Neuronal stem cell (in vitro differentiated cells): ENCODE measurements around the gene MTR.

Experiments
- DNase-seq: peaks from one replicate; pipeline ENCODE4 v3.0.0-alpha.2; 2013; ENCODE audit warnings: low spot score
- H2AFZ ChIP-seq: one replicate; pipeline ENCODE4 v1.6.1; 2013; ENCODE audit warnings: mild to moderate bottlenecking, low read length, inconsistent platforms
- H2AK5ac ChIP-seq: 2 replicates; pipeline ENCODE4 v1.6.1; 2013; ENCODE audit warnings: low read depth, mild to moderate bottlenecking, inconsistent platforms, low read length, moderate library complexity, mixed read lengths
- H2BK120ac ChIP-seq: 2 replicates; pipeline ENCODE4 v1.6.1; 2013; ENCODE audit warnings: low read depth, mild to moderate bottlenecking, inconsistent platforms, low read length, moderate library complexity, mixed read lengths
- H2BK12ac ChIP-seq: one replicate; pipeline ENCODE4 v1.6.1; 2013; ENCODE audit warnings: low read length, inconsistent platforms
- H2BK15ac ChIP-seq: 2 replicates; pipeline ENCODE4 v1.6.1; 2013; ENCODE audit warnings: mild to moderate bottlenecking, low read length, inconsistent platforms, mixed read lengths
- H2BK5ac ChIP-seq: one replicate; pipeline ENCODE4 v1.6.1; 2013; ENCODE audit warnings: inconsistent platforms, mild to moderate bottlenecking, low read length, moderate library complexity
- H3K14ac ChIP-seq: one replicate; pipeline ENCODE4 v1.6.1; 2013; ENCODE audit warnings: low read length, inconsistent platforms
- H3K18ac ChIP-seq: 2 replicates; pipeline ENCODE4 v1.6.1; 2013; ENCODE audit warnings: low read length, inconsistent platforms
- H3K23ac ChIP-seq: 2 replicates; pipeline ENCODE4 v1.6.1; 2013; ENCODE audit warnings: low read depth, mild to moderate bottlenecking, mixed read lengths, low read length, inconsistent platforms; ENCODE audit not compliant: poor library complexity
- H3K27ac ChIP-seq: replicated peaks from 3 replicates; pipeline ENCODE4 v1.5.1; 2013; ENCODE audit warnings: low read length, inconsistent platforms
- H3K27me3 ChIP-seq, 3 experiments: 2 replicates each; pipeline ENCODE4 v1.6.1; 2013; ENCODE audit warnings: low read length in 3 of 3, mild to moderate bottlenecking in 2 of 3, inconsistent platforms in 1 of 3, low read depth in 1 of 3, mixed read lengths in 1 of 3, moderate library complexity in 1 of 3; ENCODE audit not compliant: control insufficient read depth in 3 of 3, insufficient read depth in 3 of 3
- H3K36me3 ChIP-seq, 2 donors: replicated peaks in 1 of 2; 2 replicates each; pipeline ENCODE4 v1.6.1; 2013; ENCODE audit warnings: low read length in 2 of 2; ENCODE audit not compliant: control insufficient read depth in 2 of 2, insufficient read depth in 2 of 2
- H3K4ac ChIP-seq: 2 replicates; pipeline ENCODE4 v1.6.1; 2013; ENCODE audit warnings: inconsistent platforms, mild to moderate bottlenecking, low read length, moderate library complexity
- H3K4me1 ChIP-seq, 2 donors: 1 replicate in 1 of 2; 2 replicates in 1 of 2; pipeline ENCODE4 v1.6.1; 2013; ENCODE audit warnings: low read length in 2 of 2, low read depth in 1 of 2; ENCODE audit not compliant: control insufficient read depth in 2 of 2, insufficient read depth in 1 of 2
- H3K4me2 ChIP-seq: one replicate; pipeline ENCODE4 v1.6.1; 2013; ENCODE audit warnings: mild to moderate bottlenecking, low read length, inconsistent platforms; ENCODE audit not compliant: insufficient read depth, poor library complexity, severe bottlenecking
- H3K4me3 ChIP-seq, 2 donors: 2 replicates each; pipeline ENCODE4 v1.5.1; 2013; ENCODE audit warnings: low read length in 2 of 2, mild to moderate bottlenecking in 2 of 2, inconsistent platforms in 1 of 2, moderate library complexity in 1 of 2
- H3K79me1 ChIP-seq: one replicate; pipeline ENCODE4 v1.6.1; 2013; ENCODE audit warnings: low read depth, mild to moderate bottlenecking, inconsistent platforms, low read length, moderate library complexity
- H3K9ac ChIP-seq: one replicate; pipeline ENCODE4 v1.6.1; 2013; ENCODE audit warnings: mild to moderate bottlenecking, low read depth, low read length, inconsistent platforms; ENCODE audit not compliant: poor library complexity
- H3K9me3 ChIP-seq, 2 donors: replicated peaks in 1 of 2; 2 replicates each; pipeline versions ENCODE3 to v1.6.1; 2013; ENCODE audit warnings: low read length in 2 of 2, mild to moderate bottlenecking in 2 of 2, inconsistent platforms in 1 of 2, low read depth in 1 of 2, mixed read lengths in 1 of 2, moderate library complexity in 1 of 2; ENCODE audit not compliant: control insufficient read depth in 2 of 2, insufficient read depth in 1 of 2
- H4K8ac ChIP-seq: one replicate; pipeline ENCODE4 v1.6.1; 2013; ENCODE audit warnings: low read depth, mild to moderate bottlenecking, inconsistent platforms, low read length, moderate library complexity
- H4K91ac ChIP-seq: one replicate; pipeline ENCODE4 v1.6.1; 2013; ENCODE audit warnings: low read length, low read depth, mild to moderate bottlenecking, inconsistent platforms; ENCODE audit not compliant: poor library complexity
- WGBS, 2 donors: extraction: QIAGEN DNeasy Blood & Tissue Kit; methylation state at CpG; one replicate each; pipeline ENCODE4 v1.1.7; 2013; ENCODE audit warnings: missing lambda C conversion rate in 2 of 2, mixed read lengths in 1 of 2; ENCODE audit not compliant: insufficient read length in 2 of 2, insufficient replicate concordance in 1 of 2; ENCODE audit errors: extremely low coverage in 2 of 2; 5-methylcytosine and 5-hydroxymethylcytosine counted together

Gene MTR

GRCh38 chr1:236833575-236833974 lies 38.5 kb downstream of the MTR start:
- Histone ChIP-seq H3K4ac (no peak overlapping the region), H3K14ac (no peak overlapping the region), H3K36me3 (peaks cover 10 to 97% of the 10 kb centered on the region in 2 donors), H3K18ac (no peak overlapping the region), H3K9me3 (no peaks in the 10 kb centered on the region), H3K4me1 (no peaks in the 10 kb centered on the region), H3K9ac (no peak overlapping the region), H2BK120ac (no peak overlapping the region), H2BK5ac (no peak overlapping the region), H3K27ac (no peak overlapping the region), H3K4me2 (no peak overlapping the region), H2BK12ac (no peak overlapping the region), H3K79me1 (no peaks in the 10 kb centered on the region), H2BK15ac (no peak overlapping the region), H4K8ac (no peak overlapping the region), H2AFZ (no peak overlapping the region), H3K23ac (no peak overlapping the region), H3K4me3 (no peak overlapping the region), H4K91ac (no peak overlapping the region), H3K27me3 (no peaks in the 10 kb centered on the region), H2AK5ac (no peak overlapping the region)
- no peak for DNase-seq
- no CpG with 5 or more reads among the region's 2 CpGs for WGBS, 2 donors

- no peak overlapping the region for H3K9ac ChIP-seq
- H2AK5ac ChIP-seq, result no peak overlapping the region
- H3K4ac ChIP-seq, result no peak overlapping the region
- no peak overlapping the region for H2BK120ac ChIP-seq
- H2BK15ac ChIP-seq, result no peak overlapping the region
- H2BK12ac ChIP-seq, result no peak overlapping the region
- H3K4me3 ChIP-seq, result no peak overlapping the region
- H3K14ac ChIP-seq, result no peak overlapping the region
- no peaks in the 10 kb centered on the region for H3K4me1 ChIP-seq
- no peak overlapping the region for H3K4me2 ChIP-seq
- H4K8ac ChIP-seq, result no peak overlapping the region
- H2AFZ ChIP-seq, result no peak overlapping the region
- H3K9me3 ChIP-seq, result no peaks in the 10 kb centered on the region
- no peak overlapping the region for H3K27ac ChIP-seq
- no peak overlapping the region for H4K91ac ChIP-seq
- H3K23ac ChIP-seq, result no peak overlapping the region
- H2BK5ac ChIP-seq, result no peak overlapping the region
- H3K27me3 ChIP-seq, result no peaks in the 10 kb centered on the region
- no peak overlapping the region for H3K18ac ChIP-seq
- WGBS, 2 donors, result no CpG with 5 or more reads among the region's 4 CpGs
- peaks cover 11 to 98% of the 10 kb centered on the region in 2 donors for H3K36me3 ChIP-seq
- no peaks in the 10 kb centered on the region for H3K79me1 ChIP-seq
- DNase-seq, result no peak
Observed at GRCh38 chr1:236834876-236835275, 39.8 kb downstream of the MTR start.

GRCh38 chr1:236835491-236835890 lies 40.4 kb downstream of the MTR start:
- Histone ChIP-seq H3K36me3 (peaks cover 11 to 98% of the 10 kb centered on the region in 2 donors), H2BK5ac (no peak overlapping the region), H3K9ac (no peak overlapping the region), H2AK5ac (no peak overlapping the region), H2AFZ (no peak overlapping the region), H3K4me2 (no peak overlapping the region), H3K27ac (no peak overlapping the region), H2BK120ac (no peak overlapping the region), H2BK12ac (no peak overlapping the region), H3K27me3 (no peaks in the 10 kb centered on the region), H3K4me1 (no peaks in the 10 kb centered on the region), H4K91ac (no peak overlapping the region), H3K14ac (no peak overlapping the region), H2BK15ac (no peak overlapping the region), H4K8ac (no peak overlapping the region), H3K9me3 (no peaks in the 10 kb centered on the region), H3K18ac (no peak overlapping the region), H3K79me1 (no peaks in the 10 kb centered on the region), H3K4ac (no peak overlapping the region), H3K23ac (no peak overlapping the region), H3K4me3 (no peak overlapping the region)
- WGBS, 2 donors, result no CpG with 5 or more reads among the region's 4 CpGs
- DNase-seq, result no peak

GRCh38 chr1:236836157-236836556 lies 41.1 kb downstream of the MTR start:
- Histone ChIP-seq H4K8ac (no peak overlapping the region), H3K27me3 (no peaks in the 10 kb centered on the region), H3K4me2 (no peak overlapping the region), H3K18ac (no peak overlapping the region), H2BK12ac (no peak overlapping the region), H2AK5ac (no peak overlapping the region), H2BK120ac (no peak overlapping the region), H3K36me3 (peaks cover 9 to 98% of the 10 kb centered on the region in 2 donors), H4K91ac (no peak overlapping the region), H3K79me1 (no peaks in the 10 kb centered on the region), H3K4me3 (no peak overlapping the region), H2BK15ac (no peak overlapping the region), H3K27ac (no peak overlapping the region), H3K9ac (no peak overlapping the region), H2AFZ (no peak overlapping the region), H3K14ac (no peak overlapping the region), H3K4ac (no peak overlapping the region), H2BK5ac (no peak overlapping the region), H3K4me1 (no peaks in the 10 kb centered on the region), H3K23ac (no peak overlapping the region), H3K9me3 (no peaks in the 10 kb centered on the region)
- DNase-seq, result no peak
- no CpG with 5 or more reads among the region's 5 CpGs for WGBS, 2 donors
